GDM1 (cell line): ENCODE measurements around the gene GDPD5.
A peak's percentile ranks its signal among the peaks of the same experiment; 100 is the strongest.

Experiments used
- DNase-seq: peaks from one replicate; lab custom pipeline; 2025; lab: John Stamatoyannopoulos, UW

GDPD5 gene

GRCh38 chr11:75510723-75511019 lies 15.1 kb downstream of the GDPD5 start:
- no peak for DNase-seq

- no peak for DNase-seq
These were observed 15.6 kb downstream of the GDPD5 start for GRCh38 chr11:75510004-75510722.

- no peak for DNase-seq
These were observed 16.6 kb downstream of the GDPD5 start for GRCh38 chr11:75509020-75509720.

GRCh38 chr11:75508051-75508561 lies 17.6 kb downstream of the GDPD5 start:
- peak; percentile 11 for DNase-seq

GRCh38 chr11:75507571-75507970 lies 18.2 kb downstream of the GDPD5 start:
- no peak for DNase-seq

GRCh38 chr11:75506827-75507226 lies 18.9 kb downstream of the GDPD5 start:
- DNase-seq = no peak

GRCh38 chr11:75505916-75506692 lies 19.6 kb downstream of the GDPD5 start:
- no peak for DNase-seq

- no peak for DNase-seq
These were observed 21.2 kb downstream of the GDPD5 start for GRCh38 chr11:75504501-75504900.

GRCh38 chr11:75503531-75504099 lies 22.1 kb downstream of the GDPD5 start:
- DNase-seq = no peak

- no peak for DNase-seq
These were observed 23.6 kb downstream of the GDPD5 start for GRCh38 chr11:75502138-75502537.

GRCh38 chr11:75500742-75501141 lies 25.0 kb downstream of the GDPD5 start:
- no peak for DNase-seq

- no peak for DNase-seq
These were observed 26.1 kb downstream of the GDPD5 start for GRCh38 chr11:75499423-75500190.

- DNase-seq = no peak
These were observed 27.0 kb downstream of the GDPD5 start for GRCh38 chr11:75498556-75499255.

GRCh38 chr11:75497788-75498409 lies 27.8 kb downstream of the GDPD5 start:
- DNase-seq = no peak

GRCh38 chr11:75496305-75496752 lies 29.4 kb downstream of the GDPD5 start:
- DNase-seq = no peak

- no peak for DNase-seq
These were observed 29.9 kb downstream of the GDPD5 start for GRCh38 chr11:75495749-75496304.

- no peak for DNase-seq
These were observed 32.1 kb downstream of the GDPD5 start for GRCh38 chr11:75493626-75494025.

GRCh38 chr11:75492181-75492820 lies 33.4 kb downstream of the GDPD5 start:
- DNase-seq = peak; percentile 55

GRCh38 chr11:75491465-75491864 lies 34.3 kb downstream of the GDPD5 start:
- DNase-seq = no peak
